GM12878 (cell line): ENCODE data around the gene SLX9. TPM values are rescaled to one million over a fixed set of nuclear protein-coding genes. Genes with fewer than 3 reads are reported as not detected.

Experiments
- ATAC-seq: fragments of 200-7000 bp; cut with Tn5 transposase; 3 replicates; pipeline ENCODE4 v1.9.1; 2020; ENCODE audit warnings: mild to moderate bottlenecking, moderate library complexity
- BruUV-seq: library from RNA; stranded (reverse); fragments of 400-500 nt; replicated peaks from 2 replicates; lab custom pipeline; 2021; lab: Mats Ljungman, UMichigan
- CTCF ChIA-PET: fragments of 300-600 bp; sonication (Branson Sonifier 250); formaldehyde crosslinking; extraction: SDS; loops from one replicate; lab custom pipeline; 2021; ENCODE audit warnings: inconsistent platforms; lab: Yijun Ruan, JAX
- POLR2A ChIA-PET: fragments of 350-600 bp; formaldehyde crosslinking; extraction: SDS; loops from one replicate; lab custom pipeline; 2021; ENCODE audit warnings: inconsistent platforms; lab: Charles Lee
- RAD21 ChIA-PET: fragments of 300-600 bp; sonication (Branson Sonifier 250); formaldehyde crosslinking; loops from one replicate; lab custom pipeline; 2023; ENCODE audit warnings: antibody characterized with exemption; ENCODE audit not compliant: unreplicated experiment; lab: Charles Lee
- SMC1A ChIA-PET: fragments of 300-600 bp; sonication (Branson Sonifier 250); formaldehyde crosslinking; loops from one replicate; lab custom pipeline; 2023; ENCODE audit not compliant: unreplicated experiment, uncharacterized antibody; lab: Charles Lee
- DNase-seq: peaks from one replicate; pipeline ENCODE4 v3.0.0-alpha.2; 2011; ENCODE audit warnings: low read depth, low spot score
- FAIRE-seq: peaks from 3 replicates; lab custom pipeline; 2011; peaks lifted over from hg19 to GRCh38; lab: Jason Lieb, UNC
- H2AFZ ChIP-seq: 2 replicates; pipeline ENCODE4 v1.6.0; 2011; ENCODE audit warnings: low read depth, low read length, control low read depth; ENCODE audit not compliant: control insufficient read depth
- H3K27ac ChIP-seq: 2 replicates; pipeline ENCODE4 v1.5.1; 2011; ENCODE audit warnings: control low read depth; ENCODE audit not compliant: control insufficient read depth, insufficient read depth
- H3K27me3 ChIP-seq, 2 experiments: replicated peaks in 1 of 2; 2 replicates each; pipeline versions ENCODE4 v1.6.0 to v1.6.1; 2011; ENCODE audit warnings: low read length in 1 of 2; ENCODE audit not compliant: control insufficient read depth in 2 of 2, insufficient read depth in 2 of 2
- H3K36me3 ChIP-seq, 2 experiments: 2 replicates each; pipeline ENCODE4 v1.5.1; 2011; ENCODE audit warnings: low read length in 1 of 2; ENCODE audit not compliant: control insufficient read depth in 2 of 2, insufficient read depth in 2 of 2
- H3K4me1 ChIP-seq: 2 replicates; pipeline ENCODE4 v1.6.1; 2011; ENCODE audit warnings: mild to moderate bottlenecking, low read length, moderate library complexity, mixed read lengths; ENCODE audit not compliant: control insufficient read depth, insufficient read depth
- H3K4me2 ChIP-seq: 2 replicates; pipeline ENCODE4 v1.6.0; 2011; ENCODE audit warnings: control low read depth; ENCODE audit not compliant: control insufficient read depth, insufficient read depth
- H3K4me3 ChIP-seq: fragments of 200-600 bp; sonication (generic); 2 replicates; pipeline ENCODE4 v1.5.1; 2016
- H3K79me2 ChIP-seq: 2 replicates; pipeline ENCODE4 v1.6.0; 2011; ENCODE audit warnings: low read length; ENCODE audit not compliant: control insufficient read depth, insufficient read depth
- H3K9ac ChIP-seq: 2 replicates; pipeline ENCODE4 v1.8.0; 2011; ENCODE audit warnings: low read length, control low read depth, mixed read lengths; ENCODE audit not compliant: control insufficient read depth, insufficient read depth
- H3K9me3 ChIP-seq: replicated peaks from 3 replicates; pipeline ENCODE4 v1.5.1; 2011; ENCODE audit warnings: mild to moderate bottlenecking, low read length; ENCODE audit not compliant: control insufficient read depth, insufficient read depth
- H4K20me1 ChIP-seq: 2 replicates; pipeline ENCODE4 v1.6.0; 2011; ENCODE audit not compliant: control insufficient read depth, insufficient read depth
- FOXK2 ChIP-seq: fragments of 450-650 bp; IDR thresholded peaks from 2 replicates; pipeline ENCODE4 v1.6.1; 2017; ENCODE audit warnings: mild to moderate bottlenecking, moderate library complexity
- TCF3 ChIP-seq: IDR thresholded peaks from 2 replicates; pipeline ENCODE4 v1.6.1; 2012; ENCODE audit warnings: low read depth, mild to moderate bottlenecking, low read length, borderline replicate concordance; ENCODE audit not compliant: insufficient read depth
- ZSCAN29 ChIP-seq: fragments of 450-650 bp; IDR thresholded peaks from 2 replicates; pipeline ENCODE4 v1.6.1; 2017; ENCODE audit warnings: mild to moderate bottlenecking, moderate library complexity
- WGBS: methylation state at CpG from one replicate; pipeline ENCODE4 v1.1.6; 2016; ENCODE audit warnings: low lambda C conversion rate; ENCODE audit not compliant: insufficient replicate concordance, insufficient coverage; ENCODE audit errors: missing lambda C conversion rate; 5-methylcytosine and 5-hydroxymethylcytosine counted together
- in situ Hi-C: fragments of 300-500 bp; cut with MboI; formaldehyde crosslinking; loops from 9 replicates; pipeline ENCODE4 v1.14.3; 2018; ENCODE audit warnings: mixed read lengths
- intact Hi-C: fragments of 100-400 bp; cut with micrococcal nuclease; formaldehyde crosslinking; loops from one replicate; pipeline ENCODE4 v1.14.2; 2022; ENCODE audit not compliant: unreplicated experiment
- polyA plus RNA-seq, 11 experiments: library from polyadenylated mRNA; depleted of rRNA in 4 of 11; unstranded in 6 of 11; stranded (reverse) in 5 of 11; fragments of >200 nt; fragmentation: Nextera tagmentation in 4 of 11; fragmentation: Illumina TruSeq in 1 of 11; extraction: Ambion mirVana in 4 of 11; extraction: Trizol in 1 of 11; gene quantifications; 1 replicate in 1 of 11; 2 replicates in 10 of 11; pipeline versions ENCODE4 v1.2.1 to v1.2.3, GENCODE V29; 2011 to 2016; ENCODE audit warnings: inconsistent platforms in 2 of 11, missing spikeins in 2 of 11, low read depth in 1 of 11
- total RNA-seq, 4 experiments: library from RNA; depleted of rRNA in 3 of 4; stranded (reverse); fragments of >200 nt in 3 of 4; fragmentation: Illumina TruSeq in 1 of 4; extraction: Trizol in 1 of 4; gene quantifications; 2 replicates each; pipeline versions ENCODE4 v1.2.1 to v1.2.3, GENCODE V29; 2013 to 2021
- TF ChIP-seq, protein P1 (sequence below): IDR thresholded peaks from 2 replicates; pipeline ENCODE4 v1.6.1; 2011; ENCODE audit warnings: borderline replicate concordance, low read depth, mild to moderate bottlenecking, moderate library complexity, mixed read lengths, low read length; ENCODE audit not compliant: insufficient read depth; ENCODE audit errors: extremely low read length

SLX9 gene
- total and polyA plus RNA-seq, 10 of the 15 experiments (the other 5 are each of a cell fraction or from before 2014, with no cell fraction given), result 0.69 to 81.3 (median 33.9) TPM

DNA sequence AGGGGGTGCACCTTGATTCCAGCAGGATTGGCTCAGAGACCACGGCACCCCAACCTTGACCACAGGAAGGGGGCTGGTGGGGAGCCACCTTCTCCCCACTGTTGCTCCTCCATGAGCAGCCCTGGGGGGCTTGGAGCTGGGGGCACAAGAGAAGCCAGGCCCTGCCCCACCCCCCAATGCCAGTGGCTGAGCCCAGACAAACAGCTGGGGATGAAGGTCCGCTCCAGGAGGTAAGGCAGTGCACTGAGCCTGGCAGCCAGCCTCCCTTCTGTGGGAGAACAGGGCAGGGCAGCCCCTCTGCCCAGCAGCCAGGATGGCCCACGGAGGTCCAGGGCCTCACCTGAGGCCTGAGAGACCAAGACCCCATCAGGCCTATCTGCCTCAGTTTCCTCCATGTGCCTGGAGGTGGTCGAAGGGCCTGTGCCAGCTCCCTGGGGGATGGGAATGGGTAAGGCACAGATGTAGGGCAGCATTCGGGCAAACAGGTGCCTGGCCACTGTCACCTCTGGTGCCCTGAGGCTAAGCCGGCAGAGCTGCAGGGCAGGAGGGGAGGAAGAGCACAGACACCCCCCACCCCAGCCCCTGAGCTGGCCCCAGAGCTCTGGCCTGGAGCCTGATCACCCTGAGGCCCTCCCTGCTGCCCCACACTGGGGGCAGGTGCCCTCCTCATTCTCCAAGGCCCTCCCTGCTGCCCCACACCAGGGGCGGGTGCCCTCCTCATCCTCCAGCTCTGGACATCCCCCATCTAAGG is 26.2 kb upstream of the SLX9 start:
- peak overlapping the region; percentile 76 for H3K4me2 ChIP-seq
- no peaks in the 10 kb centered on the region for H4K20me1 ChIP-seq
- in situ Hi-C loops (no loop called here), intact Hi-C loops (no loop called here)
- no peaks in the 10 kb centered on the region for H3K9me3 ChIP-seq
- no peak overlapping the region; the same call in 1 of the 2 replicates for H2AFZ ChIP-seq
- no peak for ATAC-seq
- peak overlapping the region; percentile 41; the same call in 1 of the 2 replicates for H3K9ac ChIP-seq
- no peak for FAIRE-seq
- ChIA-PET CTCF (interaction anchor here (1.2 to 1.7 kb wide), 3 partner anchors 14 to 20 kb away, joined by 3 to 7 read pairs (median 5); no protein-coding TSS in a partner anchor), POLR2A (interaction anchor here (0.5 to 2.1 kb wide), 3 partner anchors 15 to 40 kb away, joined by 4 to 7 read pairs (median 4); partner anchors contain the start of gene PTTG1IP), RAD21 (interaction anchor here (1.7 to 1.9 kb wide), 2 partner anchors 14 to 18 kb away, joined by 9 to 12 read pairs; no protein-coding TSS in a partner anchor)
- BruUV-seq, result no TSS peak
- no peak for DNase-seq
- peaks cover 3 to 16% of the 10 kb centered on the region in 2 experiments; a peak in 3 of 4 replicates for H3K36me3 ChIP-seq
- peaks cover 38% of the 10 kb centered on the region for H3K4me1 ChIP-seq
- WGBS, result 47% methylated on average over 7 of the region's 7 CpGs
- H3K79me2 ChIP-seq, result peaks cover 19% of the 10 kb centered on the region
- H3K27ac ChIP-seq, result peak overlapping the region; percentile 45
- no peaks in the 10 kb centered on the region for H3K27me3 ChIP-seq
- TF ChIP-seq, protein P1, sequence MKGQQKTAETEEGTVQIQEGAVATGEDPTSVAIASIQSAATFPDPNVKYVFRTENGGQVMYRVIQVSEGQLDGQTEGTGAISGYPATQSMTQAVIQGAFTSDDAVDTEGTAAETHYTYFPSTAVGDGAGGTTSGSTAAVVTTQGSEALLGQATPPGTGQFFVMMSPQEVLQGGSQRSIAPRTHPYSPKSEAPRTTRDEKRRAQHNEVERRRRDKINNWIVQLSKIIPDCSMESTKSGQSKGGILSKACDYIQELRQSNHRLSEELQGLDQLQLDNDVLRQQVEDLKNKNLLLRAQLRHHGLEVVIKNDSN, result no peak
- TF ChIP-seq FOXK2 (0 out of 2 replicates have a peak, but pooled peaks have one; percentile 46), TCF3 (no peak), ZSCAN29 (no peak)
- TF ChIP-seq, all 136 proteins: peak for 1
- SMC1A ChIA-PET, result interaction anchor here (0.5 to 1.3 kb wide), 4 partner anchors 13 to 896 kb away, joined by 3 to 5 read pairs (median 4); no protein-coding TSS in a partner anchor
- no peak overlapping the region for H3K4me3 ChIP-seq
